ENCODE results near the gene OTOG. TPM values are rescaled to one million over a fixed set of nuclear protein-coding genes. Genes with fewer than 3 reads are reported as not detected.

Gene OTOG
- total and polyA plus RNA-seq, 2 donors (not counting 3 experiments of a cell fraction or from before 2014, with no cell fraction given) = not detected

DNA sequence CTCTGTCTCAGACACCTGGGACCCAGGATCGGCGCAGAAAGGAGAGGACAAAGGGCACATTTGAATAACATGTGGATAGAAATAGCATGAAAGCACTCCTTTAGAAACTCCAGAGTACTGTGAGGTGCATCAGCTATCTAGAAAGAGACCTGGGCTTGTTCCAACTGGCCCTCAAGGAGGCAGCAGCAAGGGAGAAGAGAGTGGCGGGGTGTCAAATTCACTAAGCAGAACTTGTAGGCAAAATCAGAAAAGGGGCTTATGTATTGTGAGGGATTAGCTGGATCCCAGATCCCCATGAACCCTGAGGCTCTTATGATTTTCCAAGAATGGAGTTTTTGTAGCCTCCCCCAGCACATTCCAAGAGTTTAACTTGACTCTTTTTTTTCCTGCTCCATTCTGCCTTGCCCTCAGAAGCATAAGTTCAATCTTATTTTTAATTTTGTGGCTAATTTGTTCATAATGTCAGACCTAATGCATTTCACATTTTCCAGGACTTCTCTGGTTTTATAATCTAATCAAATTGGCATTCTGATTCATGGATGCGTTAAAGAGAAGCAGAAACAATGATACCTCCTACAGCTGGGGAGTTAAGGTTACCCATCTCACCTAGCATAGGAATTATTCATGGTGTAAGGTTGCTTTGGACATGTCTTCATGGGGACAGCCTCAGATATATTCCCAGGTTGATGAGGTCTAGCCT lies 36.4 kb upstream of the OTOG start:
- ChIA-PET CTCF (interaction anchor here (1.5 to 3.3 kb wide), 2 partner anchors 12 to 17 kb away, joined by 5 to 17 read pairs; no protein-coding TSS in a partner anchor), POLR2A (no interaction called here)
- BruUV-seq (replicated peaks) = no TSS peak
- intact Hi-C loops (cut with micrococcal nuclease) (no loop called here), dilution Hi-C loops (cut with MboI; ENCODE audit: extremely low pct_ligation_motif_present, low sequenced_read_pairs) (no loop called here)
- H3K9me3 ChIP-seq (replicated peaks; ENCODE audit: control insufficient read depth, insufficient read depth, low read length) = no peaks in the 10 kb centered on the region
- H3K4me1 ChIP-seq (ENCODE audit: control insufficient read depth, extremely low read depth, insufficient read depth, low read length) = no peaks in the 10 kb centered on the region
- H3K9ac ChIP-seq (replicated peaks; ENCODE audit: extremely low read depth, insufficient read depth, low read length) = no peak overlapping the region
- no peak for TF ChIP-seq JUN (IDR thresholded peaks at IDR 0.05; ENCODE audit: borderline replicate concordance, insufficient read depth, insufficient read length, low read depth)
- TF ChIP-seq GATA2 (IDR thresholded peaks at IDR 0.05; ENCODE audit: insufficient read depth, insufficient read length, low read depth, low read length) = no peak
- TF ChIP-seq, protein P1, sequence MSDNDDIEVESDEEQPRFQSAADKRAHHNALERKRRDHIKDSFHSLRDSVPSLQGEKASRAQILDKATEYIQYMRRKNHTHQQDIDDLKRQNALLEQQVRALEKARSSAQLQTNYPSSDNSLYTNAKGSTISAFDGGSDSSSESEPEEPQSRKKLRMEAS (IDR thresholded peaks at IDR 0.05; ENCODE audit: insufficient read depth, insufficient read length) = no peak
- TF ChIP-seq EZH2 (IDR thresholded peaks at IDR 0.05; ENCODE audit: borderline replicate concordance, low read depth, low read length, severe bottlenecking) = no peak
- no peak for TF ChIP-seq POLR2AphosphoS5 (IDR thresholded peaks at IDR 0.05; ENCODE audit: insufficient read depth, low read depth, low read length)
- TF ChIP-seq POLR2A (IDR thresholded peaks at IDR 0.05; ENCODE audit: low read depth, low read length) = no peak
- no peak overlapping the region for H3K27ac ChIP-seq (ENCODE audit: insufficient read depth, low read depth, low read length)
- FAIRE-seq (no peak), DNase-seq (ENCODE audit: low read depth, low spot score) (no peak)
- no peaks in the 10 kb centered on the region for H3K36me3 ChIP-seq (ENCODE audit: control insufficient read depth in 2 of 2, extremely low read depth in 1 of 2, insufficient read depth in 2 of 2, low read length in 2 of 2)
- no peaks in the 10 kb centered on the region for H3K79me2 ChIP-seq (ENCODE audit: control insufficient read depth, insufficient read depth, low read length)
- H4K20me1 ChIP-seq (replicated peaks; ENCODE audit: control insufficient read depth, extremely low read depth, insufficient read depth, low read length) = no peaks in the 10 kb centered on the region
- no peak overlapping the region for H3K4me3 ChIP-seq (replicated peaks in 1 of 3; ENCODE audit: insufficient read depth in 1 of 3, low read depth in 1 of 3, low read length in 3 of 3)
- H3K9me1 ChIP-seq (replicated peaks; ENCODE audit: control insufficient read depth, extremely low read depth, insufficient read depth, low read length) = no peaks in the 10 kb centered on the region
- no peaks in the 10 kb centered on the region for H3K27me3 ChIP-seq (ENCODE audit: control insufficient read depth in 2 of 2, insufficient read depth in 2 of 2, low read length in 2 of 2)
- H3K4me2 ChIP-seq (ENCODE audit: insufficient read depth, low read length) = no peak overlapping the region
- no peak overlapping the region for H2AFZ ChIP-seq (ENCODE audit: low read depth, low read length)

DNA sequence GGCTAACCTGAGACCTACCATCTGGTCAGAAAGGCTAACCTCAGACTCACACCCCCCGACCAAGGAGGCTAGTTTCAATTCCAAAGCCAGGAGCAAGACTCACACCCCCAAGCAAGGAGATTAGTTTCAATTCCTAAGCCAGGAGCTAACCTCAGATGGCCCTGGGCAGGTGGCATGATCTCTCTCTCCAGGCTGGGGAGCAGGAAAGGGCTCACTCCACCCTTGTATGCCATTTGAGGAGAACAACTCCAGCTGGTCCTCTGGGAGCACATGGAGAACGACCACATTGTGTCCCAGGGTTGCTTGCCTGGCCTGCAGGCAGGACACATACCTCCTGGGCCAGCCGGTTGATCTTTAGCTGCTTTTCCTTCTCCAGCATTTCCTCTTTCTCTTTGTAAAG lies 35.5 kb upstream of the OTOG start:
- Histone ChIP-seq H3K4me3 (replicated peaks in 1 of 3; ENCODE audit: insufficient read depth in 1 of 3, low read depth in 1 of 3, low read length in 3 of 3) (no peak overlapping the region), H3K36me3 (ENCODE audit: control insufficient read depth in 2 of 2, extremely low read depth in 1 of 2, insufficient read depth in 2 of 2, low read length in 2 of 2) (no peaks in the 10 kb centered on the region), H3K79me2 (ENCODE audit: control insufficient read depth, insufficient read depth, low read length) (no peaks in the 10 kb centered on the region), H3K9ac (replicated peaks; ENCODE audit: extremely low read depth, insufficient read depth, low read length) (no peak overlapping the region), H4K20me1 (replicated peaks; ENCODE audit: control insufficient read depth, extremely low read depth, insufficient read depth, low read length) (no peaks in the 10 kb centered on the region), H3K4me1 (ENCODE audit: control insufficient read depth, extremely low read depth, insufficient read depth, low read length) (no peaks in the 10 kb centered on the region), H3K27me3 (ENCODE audit: control insufficient read depth in 2 of 2, insufficient read depth in 2 of 2, low read length in 2 of 2) (no peaks in the 10 kb centered on the region), H3K4me2 (ENCODE audit: insufficient read depth, low read length) (no peak overlapping the region), H3K9me1 (replicated peaks; ENCODE audit: control insufficient read depth, extremely low read depth, insufficient read depth, low read length) (no peaks in the 10 kb centered on the region), H3K9me3 (replicated peaks; ENCODE audit: control insufficient read depth, insufficient read depth, low read length) (no peaks in the 10 kb centered on the region), H2AFZ (ENCODE audit: low read depth, low read length) (no peak overlapping the region), H3K27ac (ENCODE audit: insufficient read depth, low read depth, low read length) (no peak overlapping the region)
- dilution Hi-C loops (cut with MboI; ENCODE audit: extremely low pct_ligation_motif_present, low sequenced_read_pairs) = no loop called here
- DNase-seq (ENCODE audit: low read depth, low spot score) (no peak), FAIRE-seq (no peak)
- intact Hi-C loops (cut with micrococcal nuclease) = no loop called here
- POLR2A ChIA-PET = no interaction called here
- CTCF ChIA-PET = interaction anchor here (3.3 kb wide), 1 partner anchor 16 kb away, joined by 17 read pairs; no protein-coding TSS in a partner anchor
- TF ChIP-seq JUN (IDR thresholded peaks at IDR 0.05; ENCODE audit: borderline replicate concordance, insufficient read depth, insufficient read length, low read depth) = no peak
- TF ChIP-seq EZH2 (IDR thresholded peaks at IDR 0.05; ENCODE audit: borderline replicate concordance, low read depth, low read length, severe bottlenecking) = no peak
- TF ChIP-seq FOS (IDR thresholded peaks at IDR 0.05; ENCODE audit: borderline replicate concordance, insufficient read depth, low read length) = no peak
- no peak for TF ChIP-seq MYC (IDR thresholded peaks at IDR 0.05; ENCODE audit: low read depth, low read length)
- TF ChIP-seq, protein P1 (IDR thresholded peaks at IDR 0.05; ENCODE audit: insufficient read depth, insufficient read length) = no peak
- TF ChIP-seq GATA2 (IDR thresholded peaks at IDR 0.05; ENCODE audit: insufficient read depth, insufficient read length, low read depth, low read length) = no peak
- TF ChIP-seq, protein P2, sequence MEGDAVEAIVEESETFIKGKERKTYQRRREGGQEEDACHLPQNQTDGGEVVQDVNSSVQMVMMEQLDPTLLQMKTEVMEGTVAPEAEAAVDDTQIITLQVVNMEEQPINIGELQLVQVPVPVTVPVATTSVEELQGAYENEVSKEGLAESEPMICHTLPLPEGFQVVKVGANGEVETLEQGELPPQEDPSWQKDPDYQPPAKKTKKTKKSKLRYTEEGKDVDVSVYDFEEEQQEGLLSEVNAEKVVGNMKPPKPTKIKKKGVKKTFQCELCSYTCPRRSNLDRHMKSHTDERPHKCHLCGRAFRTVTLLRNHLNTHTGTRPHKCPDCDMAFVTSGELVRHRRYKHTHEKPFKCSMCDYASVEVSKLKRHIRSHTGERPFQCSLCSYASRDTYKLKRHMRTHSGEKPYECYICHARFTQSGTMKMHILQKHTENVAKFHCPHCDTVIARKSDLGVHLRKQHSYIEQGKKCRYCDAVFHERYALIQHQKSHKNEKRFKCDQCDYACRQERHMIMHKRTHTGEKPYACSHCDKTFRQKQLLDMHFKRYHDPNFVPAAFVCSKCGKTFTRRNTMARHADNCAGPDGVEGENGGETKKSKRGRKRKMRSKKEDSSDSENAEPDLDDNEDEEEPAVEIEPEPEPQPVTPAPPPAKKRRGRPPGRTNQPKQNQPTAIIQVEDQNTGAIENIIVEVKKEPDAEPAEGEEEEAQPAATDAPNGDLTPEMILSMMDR (IDR thresholded peaks at IDR 0.05; ENCODE audit: extremely low read depth in 1 of 2, insufficient read depth in 1 of 2, low read depth in 1 of 2, low read length in 2 of 2) = no peak
- TF ChIP-seq POLR2AphosphoS5 (IDR thresholded peaks at IDR 0.05; ENCODE audit: insufficient read depth, low read depth, low read length) = no peak
- no peak for TF ChIP-seq POLR2A (IDR thresholded peaks at IDR 0.05; ENCODE audit: low read depth, low read length)
- no TSS peak for BruUV-seq (replicated peaks)

Measured in endothelial cell of umbilical vein (primary cell).